Measurements from ENCODE around the gene SLC7A11.

- TF ChIP-seq, protein P1, sequence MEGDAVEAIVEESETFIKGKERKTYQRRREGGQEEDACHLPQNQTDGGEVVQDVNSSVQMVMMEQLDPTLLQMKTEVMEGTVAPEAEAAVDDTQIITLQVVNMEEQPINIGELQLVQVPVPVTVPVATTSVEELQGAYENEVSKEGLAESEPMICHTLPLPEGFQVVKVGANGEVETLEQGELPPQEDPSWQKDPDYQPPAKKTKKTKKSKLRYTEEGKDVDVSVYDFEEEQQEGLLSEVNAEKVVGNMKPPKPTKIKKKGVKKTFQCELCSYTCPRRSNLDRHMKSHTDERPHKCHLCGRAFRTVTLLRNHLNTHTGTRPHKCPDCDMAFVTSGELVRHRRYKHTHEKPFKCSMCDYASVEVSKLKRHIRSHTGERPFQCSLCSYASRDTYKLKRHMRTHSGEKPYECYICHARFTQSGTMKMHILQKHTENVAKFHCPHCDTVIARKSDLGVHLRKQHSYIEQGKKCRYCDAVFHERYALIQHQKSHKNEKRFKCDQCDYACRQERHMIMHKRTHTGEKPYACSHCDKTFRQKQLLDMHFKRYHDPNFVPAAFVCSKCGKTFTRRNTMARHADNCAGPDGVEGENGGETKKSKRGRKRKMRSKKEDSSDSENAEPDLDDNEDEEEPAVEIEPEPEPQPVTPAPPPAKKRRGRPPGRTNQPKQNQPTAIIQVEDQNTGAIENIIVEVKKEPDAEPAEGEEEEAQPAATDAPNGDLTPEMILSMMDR (IDR thresholded peaks at IDR 0.05) = no peak
- no peak for TF ChIP-seq JUN (CRISPR knock-in tag; IDR thresholded peaks at IDR 0.05)
- TF ChIP-seq NR3C1 (CRISPR knock-in tag; conservative IDR thresholded peaks at IDR 0.05; ENCODE audit: low read depth) = no peak
- no peak for TF ChIP-seq FOXK1 (CRISPR knock-in tag; IDR thresholded peaks at IDR 0.05)
- no peak for TF ChIP-seq USF2 (CRISPR knock-in tag; IDR thresholded peaks at IDR 0.05)
- no peak for TF ChIP-seq ZNF232 (CRISPR knock-in tag; IDR thresholded peaks at IDR 0.05)
- no peak for TF ChIP-seq KAT7 (CRISPR knock-in tag; IDR thresholded peaks at IDR 0.05; ENCODE audit: borderline replicate concordance)
- no peak for TF ChIP-seq MAX (CRISPR knock-in tag; IDR thresholded peaks at IDR 0.05)
- no peak for TF ChIP-seq SP1 (CRISPR knock-in tag; conservative IDR thresholded peaks at IDR 0.05)
These were observed 13.0 kb downstream of the SLC7A11 start for GRCh38 chr4:138229160-138229559.

All from WTC11 (cell line).